Vagina (tissue), 2 donors: ENCODE measurements around the gene CITED4. TPM values are rescaled to one million over a fixed set of nuclear protein-coding genes. Genes with fewer than 3 reads are reported as not detected.

Source experiments
- DNase-seq, 2 donors: peaks; one replicate each; pipeline ENCODE4 v3.0.0-alpha.2; 2017; ENCODE audit errors: extremely low spot score in 2 of 2
- H3K27ac ChIP-seq: fragments of 200-600 bp; sonication (generic); one replicate; pipeline ENCODE4 v1.5.1; 2019
- H3K27me3 ChIP-seq: fragments of 200-600 bp; sonication (generic); one replicate; pipeline ENCODE4 v1.5.1; 2019
- H3K36me3 ChIP-seq, 2 donors: fragments of 200-600 bp; sonication (generic); one replicate each; pipeline ENCODE4 v1.5.1; 2017 to 2019
- H3K4me1 ChIP-seq: fragments of 200-600 bp; sonication (generic); one replicate; pipeline ENCODE4 v1.5.1; 2019
- H3K4me3 ChIP-seq, 2 donors: fragments of 200-600 bp; sonication (generic); 1 replicate in 1 of 2; 2 replicates in 1 of 2; pipeline ENCODE4 v1.5.1; 2016 to 2019
- H3K9me3 ChIP-seq: fragments of 200-600 bp; sonication (generic); one replicate; pipeline ENCODE4 v1.5.1; 2019
- POLR2A ChIP-seq, 2 donors: fragments of 450-650 bp; IDR thresholded peaks; one replicate each; pipeline ENCODE4 v1.6.1; 2017; ENCODE audit warnings: antibody characterized with exemption in 2 of 2, mild to moderate bottlenecking in 2 of 2, moderate library complexity in 2 of 2
- POLR2AphosphoS5 ChIP-seq, 2 donors: sonication (generic); formaldehyde crosslinking; IDR thresholded peaks; one replicate each; pipeline ENCODE4 v1.9.0; 2017; ENCODE audit warnings: antibody characterized with exemption in 2 of 2, mild to moderate bottlenecking in 2 of 2, low read depth in 1 of 2; ENCODE audit not compliant: insufficient read depth in 1 of 2
- intact Hi-C: fragments of 100-400 bp; cut with DNase I; formaldehyde crosslinking; loops from one replicate; pipeline ENCODE4 v1.15.1; 2023
- total RNA-seq: library from RNA; depleted of rRNA; stranded (reverse); fragments of >200 nt; gene quantifications from one replicate; pipeline ENCODE4 v1.2.3, GENCODE V29; 2016
- TF ChIP-seq, protein P1 (sequence below), 3 experiments: fragments of 450-650 bp in 2 of 3; fragments of 200-600 bp in 1 of 3; sonication (generic) in 1 of 3; IDR thresholded peaks; one replicate each; pipeline ENCODE4 v1.5.1; 2017 to 2019; ENCODE audit warnings: antibody characterized with exemption in 3 of 3, mild to moderate bottlenecking in 2 of 3, moderate library complexity in 2 of 3

Gene CITED4
- total RNA-seq, 1 donor from 2014 or later, result 16.5 TPM

DNA sequence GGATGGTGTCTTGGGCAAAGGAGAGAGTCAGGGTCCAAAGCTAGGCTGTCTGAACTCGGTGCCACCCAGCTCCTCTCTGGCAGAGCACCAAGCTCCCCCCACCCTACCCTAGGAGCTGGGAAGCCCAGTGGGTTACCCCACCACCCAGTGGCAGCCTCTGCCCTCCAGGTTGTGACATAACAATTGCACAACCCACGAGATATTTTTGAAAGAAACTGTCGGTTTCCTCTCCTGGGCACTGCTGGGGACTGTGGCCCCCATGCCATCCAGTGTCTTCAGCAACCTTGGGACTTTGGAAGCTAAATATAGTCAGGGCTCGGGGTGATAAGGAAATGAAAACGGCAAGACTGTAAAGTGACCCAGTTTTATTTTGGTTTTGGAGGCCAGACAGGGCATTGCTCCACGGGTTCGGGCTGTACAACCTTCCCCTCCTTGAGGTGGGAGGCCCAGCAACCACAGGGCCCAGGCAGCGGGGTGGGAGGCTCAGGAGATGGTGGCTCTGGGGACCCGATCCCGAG is 1.4 kb downstream of the CITED4 start:
- Histone ChIP-seq H3K27ac (peak overlapping the region; percentile 78), H3K4me3 (peak overlapping the region; percentile 71 to 97), H3K27me3 (no peaks in the 10 kb centered on the region), H3K9me3 (no peaks in the 10 kb centered on the region), H3K36me3 (no peaks in the 10 kb centered on the region), H3K4me1 (peaks cover 22% of the 10 kb centered on the region)
- no peak for DNase-seq
- TF ChIP-seq, protein P1, sequence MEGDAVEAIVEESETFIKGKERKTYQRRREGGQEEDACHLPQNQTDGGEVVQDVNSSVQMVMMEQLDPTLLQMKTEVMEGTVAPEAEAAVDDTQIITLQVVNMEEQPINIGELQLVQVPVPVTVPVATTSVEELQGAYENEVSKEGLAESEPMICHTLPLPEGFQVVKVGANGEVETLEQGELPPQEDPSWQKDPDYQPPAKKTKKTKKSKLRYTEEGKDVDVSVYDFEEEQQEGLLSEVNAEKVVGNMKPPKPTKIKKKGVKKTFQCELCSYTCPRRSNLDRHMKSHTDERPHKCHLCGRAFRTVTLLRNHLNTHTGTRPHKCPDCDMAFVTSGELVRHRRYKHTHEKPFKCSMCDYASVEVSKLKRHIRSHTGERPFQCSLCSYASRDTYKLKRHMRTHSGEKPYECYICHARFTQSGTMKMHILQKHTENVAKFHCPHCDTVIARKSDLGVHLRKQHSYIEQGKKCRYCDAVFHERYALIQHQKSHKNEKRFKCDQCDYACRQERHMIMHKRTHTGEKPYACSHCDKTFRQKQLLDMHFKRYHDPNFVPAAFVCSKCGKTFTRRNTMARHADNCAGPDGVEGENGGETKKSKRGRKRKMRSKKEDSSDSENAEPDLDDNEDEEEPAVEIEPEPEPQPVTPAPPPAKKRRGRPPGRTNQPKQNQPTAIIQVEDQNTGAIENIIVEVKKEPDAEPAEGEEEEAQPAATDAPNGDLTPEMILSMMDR (IDR thresholded peaks at IDR 0.05), result no peak
- TF ChIP-seq POLR2AphosphoS5 (IDR thresholded peaks at IDR 0.05; ENCODE audit: insufficient read depth in 1 of 2, low read depth in 1 of 2), result peak in 1 of 2 donors; percentile 9
- intact Hi-C loops, result loop anchor here (5.0 kb wide), 1 partner anchor 87 kb away; no protein-coding TSS in a partner anchor

DNA sequence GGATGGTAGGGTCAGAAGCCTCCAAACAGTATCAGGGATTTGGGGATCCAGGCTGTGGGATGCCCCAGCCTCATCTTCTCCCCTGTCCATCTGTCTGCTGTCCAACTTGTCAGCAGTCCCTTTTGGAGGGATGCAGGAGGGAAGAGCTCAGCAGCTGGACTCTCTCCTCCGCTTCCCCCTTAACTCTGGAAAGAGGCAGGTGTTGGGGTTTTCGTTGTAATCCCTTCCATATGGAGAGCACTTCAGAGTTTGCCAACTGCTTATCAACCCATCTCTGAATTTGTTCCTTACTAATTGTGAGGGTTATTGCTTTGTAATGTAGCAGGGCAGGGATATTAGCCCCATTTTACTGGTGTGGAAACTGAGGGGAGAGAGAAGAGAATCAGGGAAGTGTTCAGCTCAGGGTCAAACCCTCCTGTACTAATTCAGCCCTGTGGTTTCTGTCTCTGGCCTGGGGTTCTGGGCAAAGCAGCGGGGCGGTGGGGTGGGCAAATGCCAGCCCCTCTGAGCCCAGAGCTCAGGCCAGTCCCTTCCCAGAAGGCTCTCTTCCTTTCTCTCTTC is 3.2 kb downstream of the CITED4 start:
- Histone ChIP-seq H3K4me1 (peaks cover 22% of the 10 kb centered on the region), H3K27me3 (no peaks in the 10 kb centered on the region), H3K9me3 (no peaks in the 10 kb centered on the region), H3K36me3 (no peaks in the 10 kb centered on the region), H3K4me3 (no peak overlapping the region), H3K27ac (no peak overlapping the region)
- no peak for TF ChIP-seq POLR2AphosphoS5 (IDR thresholded peaks at IDR 0.05; ENCODE audit: insufficient read depth in 1 of 2, low read depth in 1 of 2)
- no peak for TF ChIP-seq POLR2A (IDR thresholded peaks at IDR 0.05)
- TF ChIP-seq, protein P1 (IDR thresholded peaks at IDR 0.05), result no peak
- DNase-seq, result no peak
- intact Hi-C loops, result no loop called here

DNA sequence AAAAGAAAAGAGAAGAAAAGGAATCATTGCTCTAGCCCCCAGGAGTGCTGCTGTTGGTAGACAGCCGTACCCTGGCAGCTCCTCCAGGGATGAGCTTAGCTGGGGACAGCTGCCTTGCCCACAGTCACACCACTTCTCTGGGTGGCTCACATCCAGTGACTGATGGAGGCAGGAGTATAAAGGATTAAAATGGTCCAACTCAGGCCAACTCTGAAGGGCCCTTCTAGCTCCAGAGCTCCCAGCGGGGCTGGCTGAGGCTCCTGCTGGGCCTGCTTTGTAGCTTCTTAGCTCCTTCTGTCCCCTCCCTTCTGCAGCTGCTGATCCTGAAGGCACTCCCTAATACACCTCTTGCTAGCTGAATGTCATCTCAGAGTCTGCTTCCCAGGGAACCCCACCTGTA is 4.4 kb downstream of the CITED4 start:
- Histone ChIP-seq H3K4me1 (peaks cover 16% of the 10 kb centered on the region), H3K9me3 (no peaks in the 10 kb centered on the region), H3K27me3 (no peaks in the 10 kb centered on the region), H3K36me3 (no peaks in the 10 kb centered on the region), H3K4me3 (no peak overlapping the region), H3K27ac (no peak overlapping the region)
- TF ChIP-seq POLR2AphosphoS5 (IDR thresholded peaks at IDR 0.05; ENCODE audit: insufficient read depth in 1 of 2, low read depth in 1 of 2) (no peak), POLR2A (IDR thresholded peaks at IDR 0.05) (no peak)
- TF ChIP-seq, protein P1 (IDR thresholded peaks at IDR 0.05), result no peak
- intact Hi-C loops, result no loop called here
- DNase-seq, result no peak

GRCh38 chr1:40856656-40857302 is 5.4 kb downstream of the CITED4 start:
- H3K9me3 ChIP-seq, result no peaks in the 10 kb centered on the region
- H3K4me3 ChIP-seq, result no peak overlapping the region
- no peaks in the 10 kb centered on the region for H3K27me3 ChIP-seq
- DNase-seq, result no peak
- peaks cover 13% of the 10 kb centered on the region for H3K4me1 ChIP-seq
- no peak overlapping the region for H3K27ac ChIP-seq
- TF ChIP-seq POLR2AphosphoS5 (IDR thresholded peaks at IDR 0.05; ENCODE audit: insufficient read depth in 1 of 2, low read depth in 1 of 2), result no peak
- no peak for TF ChIP-seq POLR2A (IDR thresholded peaks at IDR 0.05)
- TF ChIP-seq, protein P1 (IDR thresholded peaks at IDR 0.05), result no peak
- H3K36me3 ChIP-seq, result no peaks in the 10 kb centered on the region
- intact Hi-C loops, result no loop called here

DNA sequence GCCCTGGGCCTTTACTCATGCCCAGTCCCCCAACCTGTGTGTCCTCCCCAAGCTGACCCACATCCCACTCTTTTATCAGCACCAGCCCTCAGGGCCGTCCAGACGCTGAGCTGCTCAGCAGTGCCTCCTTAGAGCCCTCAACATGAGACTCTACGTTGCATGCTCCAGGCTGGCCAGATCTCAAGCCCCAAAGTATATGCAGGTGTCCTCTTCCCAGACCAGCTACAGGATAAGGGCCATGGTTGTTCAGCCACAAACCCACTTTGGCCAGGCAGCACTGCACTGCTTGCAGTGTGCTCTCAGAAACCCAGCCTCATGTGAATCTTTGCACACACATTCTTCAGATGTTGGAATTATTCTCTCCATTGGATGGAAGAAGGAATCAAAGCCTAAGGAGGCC is 6.0 kb downstream of the CITED4 start:
- H3K4me1 ChIP-seq, result peaks cover 10% of the 10 kb centered on the region
- H3K27me3 ChIP-seq, result no peaks in the 10 kb centered on the region
- no peak overlapping the region for H3K4me3 ChIP-seq
- no peak for DNase-seq
- no peaks in the 10 kb centered on the region for H3K36me3 ChIP-seq
- no peaks in the 10 kb centered on the region for H3K9me3 ChIP-seq
- no peak for TF ChIP-seq POLR2AphosphoS5 (IDR thresholded peaks at IDR 0.05; ENCODE audit: insufficient read depth in 1 of 2, low read depth in 1 of 2)
- TF ChIP-seq, protein P1 (IDR thresholded peaks at IDR 0.05), result no peak
- TF ChIP-seq POLR2A (IDR thresholded peaks at IDR 0.05), result no peak
- H3K27ac ChIP-seq, result no peak overlapping the region
- intact Hi-C loops, result no loop called here
